Measurements from ENCODE around the gene NFKB1. TPM values are rescaled to one million over a fixed set of nuclear protein-coding genes. Genes with fewer than 3 reads are reported as not detected.

Gene NFKB1
- total RNA-seq, 5 donors from 2014 or later (not counting 1 experiment from before 2014, with no cell fraction given): 83.0 to 185 (median 92.1) TPM

DNA sequence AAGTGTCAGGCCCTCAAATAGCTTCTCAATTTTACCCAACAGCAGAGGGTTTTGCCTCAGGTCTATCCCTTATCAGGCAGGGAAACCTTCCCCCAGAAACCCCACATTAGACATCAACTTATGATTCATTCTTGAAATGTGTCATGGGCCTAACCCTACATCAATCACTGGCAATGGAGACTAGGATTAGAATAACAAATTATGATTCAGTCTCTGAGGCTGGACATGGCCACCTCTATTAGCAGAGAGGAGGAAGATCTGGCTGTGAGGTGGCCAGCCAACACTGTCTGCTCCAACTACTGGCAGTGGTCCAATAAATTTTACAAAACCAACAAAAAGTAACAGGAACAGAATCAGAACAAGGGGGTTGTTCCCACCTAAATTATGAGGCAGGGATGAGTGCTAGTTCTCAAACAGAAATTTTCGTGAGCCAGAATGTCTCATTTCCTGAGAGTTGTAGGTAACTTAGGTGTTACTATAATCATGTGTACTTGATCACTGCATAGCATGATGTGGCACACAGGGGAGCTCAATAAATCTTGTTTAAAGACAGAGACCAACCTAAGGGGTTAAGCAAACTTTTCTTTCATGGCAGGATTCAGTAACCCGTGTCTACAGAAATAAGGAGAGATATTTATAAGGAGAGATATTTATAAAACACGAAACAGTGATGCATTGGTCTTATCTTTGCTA, 126.8 kb downstream of the NFKB1 start:
- no peaks in the 10 kb centered on the region for H3K9me3 ChIP-seq
- Mint-ChIP-seq H3K27ac (peak overlapping the region; percentile 84 to 91), H3K9me3 (no peaks in the 10 kb centered on the region), H3K36me3 (peaks cover 13% of the 10 kb centered on the region), H3K4me3 (no peak overlapping the region), H3K27me3 (no peaks in the 10 kb centered on the region), H3K4me1 (peaks cover 74 to 79% (median 77%) of the 10 kb centered on the region in 3 donors)
- no peak overlapping the region for H3K4me3 ChIP-seq (ENCODE audit: control insufficient read depth in 1 of 2, extremely low read depth in 1 of 2, low read length in 1 of 2)
- no peaks in the 10 kb centered on the region for H3K27me3 ChIP-seq (replicated peaks in 1 of 2; ENCODE audit: control insufficient read depth in 2 of 2, extremely low read depth in 1 of 2, insufficient read depth in 2 of 2, low read length in 1 of 2)
- POLR2A ChIA-PET: no interaction called here
- WGBS (ENCODE audit: insufficient coverage): 64% methylated on average over 2 of the region's 3 CpGs
- H3K36me3 ChIP-seq (ENCODE audit: control insufficient read depth in 2 of 2, extremely low read depth in 1 of 2, insufficient read depth in 1 of 2, low read length in 1 of 2): no peaks in the 10 kb centered on the region
- ATAC-seq (replicated peaks in 1 of 4) (peak in 3 of 4 experiments; percentile 11 to 28 (median 23)), DNase-seq (no peak)
- no peak overlapping the region for H3K27ac ChIP-seq (ENCODE audit: low read length)
- peaks cover 24 to 32% of the 10 kb centered on the region in 2 experiments for H3K4me1 ChIP-seq (ENCODE audit: control insufficient read depth in 1 of 2, extremely low read depth in 1 of 2, insufficient read depth in 2 of 2, low read length in 2 of 2)
- CTCF ChIA-PET: interaction anchor here (0.6 to 2.8 kb wide), 8 partner anchors 8 to 208 kb away, joined by 3 to 11 read pairs (median 3); no protein-coding TSS in a partner anchor

GRCh38 chr4:102629673-102630072, 128.5 kb downstream of the NFKB1 start:
- Histone ChIP-seq H3K4me1 (ENCODE audit: control insufficient read depth in 1 of 2, extremely low read depth in 1 of 2, insufficient read depth in 2 of 2, low read length in 2 of 2) (peaks cover 22 to 32% of the 10 kb centered on the region in 2 experiments), H3K4me3 (ENCODE audit: control insufficient read depth in 1 of 2, extremely low read depth in 1 of 2, low read length in 1 of 2) (no peak overlapping the region), H3K27me3 (replicated peaks in 1 of 2; ENCODE audit: control insufficient read depth in 2 of 2, extremely low read depth in 1 of 2, insufficient read depth in 2 of 2, low read length in 1 of 2) (no peaks in the 10 kb centered on the region), H3K9me3 (no peaks in the 10 kb centered on the region), H3K36me3 (ENCODE audit: control insufficient read depth in 2 of 2, extremely low read depth in 1 of 2, insufficient read depth in 1 of 2, low read length in 1 of 2) (peaks cover 0 to 7% of the 10 kb centered on the region in 2 donors), H3K27ac (ENCODE audit: low read length) (no peak overlapping the region)
- Mint-ChIP-seq H3K27me3 (no peaks in the 10 kb centered on the region), H3K4me1 (peaks cover 68 to 74% (median 72%) of the 10 kb centered on the region in 3 donors), H3K36me3 (peaks cover 16% of the 10 kb centered on the region), H3K27ac (peak overlapping the region; percentile 77 to 91), H3K4me3 (peak overlapping the region; percentile 46 to 83 (median 57)), H3K9me3 (no peaks in the 10 kb centered on the region)
- ChIA-PET POLR2A (interaction anchor here (0.5 to 0.9 kb wide), 2 partner anchors 198 to 199 kb away, joined by 5 to 6 read pairs; partner anchors contain the start of gene UBE2D3 (in 1 of the 2)), CTCF (interaction anchor here in 1 of 2 donors (0.8 to 1.6 kb wide), 5 partner anchors 9 to 378 kb away, joined by 3 to 16 read pairs (median 4); no protein-coding TSS in a partner anchor)
- no peak for DNase-seq
- 75% methylated on average over 10 of the region's 13 CpGs for WGBS (ENCODE audit: insufficient coverage)
- no peak for ATAC-seq (replicated peaks in 1 of 4)

GRCh38 chr4:102631616-102632015, 130.5 kb downstream of the NFKB1 start:
- Histone ChIP-seq H3K27me3 (replicated peaks in 1 of 2; ENCODE audit: control insufficient read depth in 2 of 2, extremely low read depth in 1 of 2, insufficient read depth in 2 of 2, low read length in 1 of 2) (no peaks in the 10 kb centered on the region), H3K36me3 (ENCODE audit: control insufficient read depth in 2 of 2, extremely low read depth in 1 of 2, insufficient read depth in 1 of 2, low read length in 1 of 2) (peaks cover 0 to 10% of the 10 kb centered on the region in 2 donors), H3K9me3 (no peaks in the 10 kb centered on the region), H3K4me1 (ENCODE audit: control insufficient read depth in 1 of 2, extremely low read depth in 1 of 2, insufficient read depth in 2 of 2, low read length in 2 of 2) (peaks cover 15 to 32% of the 10 kb centered on the region in 2 experiments), H3K4me3 (ENCODE audit: control insufficient read depth in 1 of 2, extremely low read depth in 1 of 2, low read length in 1 of 2) (no peak overlapping the region), H3K27ac (ENCODE audit: low read length) (peak overlapping the region; percentile 75)
- CTCF ChIA-PET: interaction anchor here in 1 of 2 donors (0.6 kb wide), 1 partner anchor 11 kb away, joined by 3 read pairs; no protein-coding TSS in a partner anchor
- H3K4me3 Mint-ChIP-seq: peak overlapping the region in 1 of 3 donors; percentile 83
- H3K27ac Mint-ChIP-seq: peak overlapping the region; percentile 91 to 96
- H3K27me3 Mint-ChIP-seq: no peaks in the 10 kb centered on the region
- WGBS (ENCODE audit: insufficient coverage): 60% methylated on average over 3 of the region's 7 CpGs
- ATAC-seq (replicated peaks in 1 of 4) (no peak), DNase-seq (no peak)
- peaks cover 27% of the 10 kb centered on the region for H3K36me3 Mint-ChIP-seq
- H3K9me3 Mint-ChIP-seq: no peaks in the 10 kb centered on the region
- POLR2A ChIA-PET: no interaction called here
- peaks cover 63 to 64% (median 64%) of the 10 kb centered on the region in 3 donors for H3K4me1 Mint-ChIP-seq

GRCh38 chr4:102632241-102633065, 131.3 kb downstream of the NFKB1 start:
- Histone ChIP-seq H3K36me3 (ENCODE audit: control insufficient read depth in 2 of 2, extremely low read depth in 1 of 2, insufficient read depth in 1 of 2, low read length in 1 of 2) (peaks cover 0 to 10% of the 10 kb centered on the region in 2 donors), H3K27me3 (replicated peaks in 1 of 2; ENCODE audit: control insufficient read depth in 2 of 2, extremely low read depth in 1 of 2, insufficient read depth in 2 of 2, low read length in 1 of 2) (no peaks in the 10 kb centered on the region), H3K4me1 (ENCODE audit: control insufficient read depth in 1 of 2, extremely low read depth in 1 of 2, insufficient read depth in 2 of 2, low read length in 2 of 2) (peaks cover 15 to 32% of the 10 kb centered on the region in 2 experiments), H3K27ac (ENCODE audit: low read length) (no peak overlapping the region), H3K9me3 (no peaks in the 10 kb centered on the region), H3K4me3 (ENCODE audit: control insufficient read depth in 1 of 2, extremely low read depth in 1 of 2, low read length in 1 of 2) (no peak overlapping the region)
- DNase-seq (no peak), ATAC-seq (replicated peaks in 1 of 4) (no peak)
- 71% methylated on average over 4 of the region's 6 CpGs for WGBS (ENCODE audit: insufficient coverage)
- H3K4me1 Mint-ChIP-seq: peaks cover 54 to 56% (median 55%) of the 10 kb centered on the region in 3 donors
- peak overlapping the region in 1 of 3 donors; percentile 83 for H3K4me3 Mint-ChIP-seq
- no peaks in the 10 kb centered on the region for H3K9me3 Mint-ChIP-seq
- peaks cover 34% of the 10 kb centered on the region for H3K36me3 Mint-ChIP-seq
- H3K27me3 Mint-ChIP-seq: no peaks in the 10 kb centered on the region
- CTCF ChIA-PET: interaction anchor here (0.6 to 0.9 kb wide), 4 partner anchors 11 to 375 kb away, joined by 3 to 4 read pairs (median 3); no protein-coding TSS in a partner anchor
- POLR2A ChIA-PET: interaction anchor here (0.6 to 0.7 kb wide), 2 partner anchors 34 to 70 kb away, joined by 3 read pairs; no protein-coding TSS in a partner anchor
- H3K27ac Mint-ChIP-seq: peak overlapping the region; percentile 91 to 96

DNA sequence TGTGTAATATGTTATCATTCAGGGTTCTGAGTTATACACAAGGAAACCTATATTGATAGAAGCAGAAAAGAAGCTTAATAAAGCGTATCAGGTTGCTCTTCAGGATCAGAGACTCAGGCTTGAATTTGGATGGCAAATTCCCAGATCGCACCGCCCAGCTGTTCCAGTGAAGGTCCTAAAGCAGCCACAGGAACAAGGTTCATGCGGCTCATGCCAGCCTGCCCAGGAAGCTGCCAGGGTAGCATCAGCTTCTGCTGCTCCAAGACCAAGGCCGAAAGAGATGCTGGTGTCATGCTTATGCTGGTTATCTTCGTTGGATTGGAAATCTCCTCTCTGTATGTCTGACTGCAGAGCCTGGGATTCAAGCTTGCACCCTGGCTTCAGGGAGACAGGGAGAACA, 131.9 kb downstream of the NFKB1 start:
- WGBS (ENCODE audit: insufficient coverage): 83% methylated on average over 6 of the region's 6 CpGs
- Histone ChIP-seq H3K27ac (ENCODE audit: low read length) (no peak overlapping the region), H3K9me3 (no peaks in the 10 kb centered on the region), H3K4me1 (ENCODE audit: control insufficient read depth in 1 of 2, extremely low read depth in 1 of 2, insufficient read depth in 2 of 2, low read length in 2 of 2) (peaks cover 15 to 32% of the 10 kb centered on the region in 2 experiments), H3K27me3 (replicated peaks in 1 of 2; ENCODE audit: control insufficient read depth in 2 of 2, extremely low read depth in 1 of 2, insufficient read depth in 2 of 2, low read length in 1 of 2) (no peaks in the 10 kb centered on the region), H3K4me3 (ENCODE audit: control insufficient read depth in 1 of 2, extremely low read depth in 1 of 2, low read length in 1 of 2) (no peak overlapping the region), H3K36me3 (ENCODE audit: control insufficient read depth in 2 of 2, extremely low read depth in 1 of 2, insufficient read depth in 1 of 2, low read length in 1 of 2) (peaks cover 0 to 14% of the 10 kb centered on the region in 2 donors)
- no peak overlapping the region for H3K4me3 Mint-ChIP-seq
- ATAC-seq (replicated peaks in 1 of 4) (no peak), DNase-seq (no peak)
- peaks cover 40% of the 10 kb centered on the region for H3K36me3 Mint-ChIP-seq
- H3K27me3 Mint-ChIP-seq: no peaks in the 10 kb centered on the region
- ChIA-PET CTCF (interaction anchor here in 1 of 2 donors (0.9 kb wide), 1 partner anchor 185 kb away, joined by 3 read pairs; no protein-coding TSS in a partner anchor), POLR2A (interaction anchor here in 1 of 2 donors (0.7 kb wide), 1 partner anchor 33 kb away, joined by 3 read pairs; no protein-coding TSS in a partner anchor)
- peaks cover 50 to 52% (median 51%) of the 10 kb centered on the region in 3 donors for H3K4me1 Mint-ChIP-seq
- peak overlapping the region; percentile 91 to 96 for H3K27ac Mint-ChIP-seq
- no peaks in the 10 kb centered on the region for H3K9me3 Mint-ChIP-seq

DNA sequence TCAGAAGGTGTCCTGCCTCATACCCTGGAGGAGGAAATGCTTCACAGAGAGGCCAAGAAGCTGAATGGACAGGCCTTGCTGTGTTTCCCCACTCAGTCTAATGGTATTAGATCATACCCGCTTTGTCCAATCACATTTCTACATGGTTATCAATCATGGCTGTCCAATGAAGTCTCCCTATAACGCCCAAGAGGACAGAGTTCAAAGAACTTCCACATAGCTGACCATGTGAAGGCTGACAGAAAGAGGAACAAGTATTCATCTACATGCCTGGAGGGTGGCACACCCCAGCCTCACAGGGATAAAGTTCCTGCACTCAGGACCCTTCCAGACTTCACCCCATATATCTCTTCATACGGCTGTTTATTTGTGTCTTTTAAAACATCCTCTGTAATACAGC, 136.2 kb downstream of the NFKB1 start:
- no peak for ATAC-seq (replicated peaks in 1 of 4)
- H3K4me1 ChIP-seq (ENCODE audit: control insufficient read depth in 1 of 2, extremely low read depth in 1 of 2, insufficient read depth in 2 of 2, low read length in 2 of 2): peaks cover 0 to 9% of the 10 kb centered on the region in 2 experiments
- no peak for DNase-seq
- H3K4me3 Mint-ChIP-seq: no peak overlapping the region
- H3K9me3 ChIP-seq: no peaks in the 10 kb centered on the region
- 100% methylated on average over 2 of the region's 3 CpGs for WGBS (ENCODE audit: insufficient coverage)
- H3K27ac Mint-ChIP-seq: no peak overlapping the region
- CTCF ChIA-PET: no interaction called here
- H3K27me3 ChIP-seq (replicated peaks in 1 of 2; ENCODE audit: control insufficient read depth in 2 of 2, extremely low read depth in 1 of 2, insufficient read depth in 2 of 2, low read length in 1 of 2): no peaks in the 10 kb centered on the region
- POLR2A ChIA-PET: no interaction called here
- H3K4me3 ChIP-seq (ENCODE audit: control insufficient read depth in 1 of 2, extremely low read depth in 1 of 2, low read length in 1 of 2): no peak overlapping the region
- no peak overlapping the region for H3K27ac ChIP-seq (ENCODE audit: low read length)
- no peaks in the 10 kb centered on the region for H3K9me3 Mint-ChIP-seq
- H3K27me3 Mint-ChIP-seq: no peaks in the 10 kb centered on the region
- peaks cover 0 to 14% of the 10 kb centered on the region in 2 donors for H3K36me3 ChIP-seq (ENCODE audit: control insufficient read depth in 2 of 2, extremely low read depth in 1 of 2, insufficient read depth in 1 of 2, low read length in 1 of 2)
- peaks cover 56% of the 10 kb centered on the region for H3K36me3 Mint-ChIP-seq
- H3K4me1 Mint-ChIP-seq: peaks cover 20 to 28% (median 23%) of the 10 kb centered on the region in 3 donors

Measured in T-cell (primary cell).